ENCODE results near the gene C21orf58.

C21orf58 gene

DNA sequence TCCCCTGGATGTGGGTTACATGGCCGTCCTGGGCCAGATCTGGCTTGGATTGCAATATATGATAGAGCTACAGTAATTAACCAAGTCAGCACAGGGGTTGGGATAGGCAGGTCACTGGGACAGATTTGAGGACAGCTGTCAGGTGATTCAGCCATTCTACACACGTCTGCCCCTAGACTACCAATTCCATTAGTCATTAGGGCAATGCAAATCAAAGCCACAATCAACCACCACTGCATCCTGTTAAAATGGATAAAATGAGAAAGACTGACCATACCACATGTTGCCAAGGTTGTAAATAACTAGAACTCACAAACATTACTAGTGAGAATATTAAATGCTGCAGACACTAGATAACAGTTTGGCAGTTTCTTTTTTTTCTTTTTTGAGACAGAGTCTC, 16.0 kb downstream of the C21orf58 start:
- no peaks in the 10 kb centered on the region for H3K9me3 ChIP-seq (ENCODE audit: insufficient read depth, low read length, severe bottlenecking)
- H3K9ac ChIP-seq (ENCODE audit: low read depth, low read length), result no peak overlapping the region
- H3K79me2 ChIP-seq (ENCODE audit: insufficient read depth, low read length), result peaks cover 11% of the 10 kb centered on the region; the same call in 1 of the 2 replicates
- H3K27ac ChIP-seq (ENCODE audit: low read length), result no peak overlapping the region
- no peaks in the 10 kb centered on the region for H3K4me1 ChIP-seq (ENCODE audit: insufficient read depth, low read length)
- H3K4me3 ChIP-seq (ENCODE audit: low read depth in 1 of 2, low read length in 2 of 2), result no peak overlapping the region
- no peak overlapping the region for H3K4me2 ChIP-seq (ENCODE audit: insufficient read depth, low read length)
- H2AFZ ChIP-seq (ENCODE audit: low read depth, low read length), result no peak overlapping the region
- peaks cover 3% of the 10 kb centered on the region; the same call in 1 of the 2 replicates for H4K20me1 ChIP-seq (ENCODE audit: insufficient read depth, low read length)
- DNase-seq (no peak), ATAC-seq (ENCODE audit: insufficient read depth, low read depth) (no peak)
- H3K36me3 ChIP-seq (ENCODE audit: insufficient read depth, low read length), result peaks cover 79% of the 10 kb centered on the region
- no peak for TF ChIP-seq EZH2 (IDR thresholded peaks at IDR 0.05; ENCODE audit: borderline replicate concordance, low read depth, low read length, severe bottlenecking)
- TF ChIP-seq, protein P1, sequence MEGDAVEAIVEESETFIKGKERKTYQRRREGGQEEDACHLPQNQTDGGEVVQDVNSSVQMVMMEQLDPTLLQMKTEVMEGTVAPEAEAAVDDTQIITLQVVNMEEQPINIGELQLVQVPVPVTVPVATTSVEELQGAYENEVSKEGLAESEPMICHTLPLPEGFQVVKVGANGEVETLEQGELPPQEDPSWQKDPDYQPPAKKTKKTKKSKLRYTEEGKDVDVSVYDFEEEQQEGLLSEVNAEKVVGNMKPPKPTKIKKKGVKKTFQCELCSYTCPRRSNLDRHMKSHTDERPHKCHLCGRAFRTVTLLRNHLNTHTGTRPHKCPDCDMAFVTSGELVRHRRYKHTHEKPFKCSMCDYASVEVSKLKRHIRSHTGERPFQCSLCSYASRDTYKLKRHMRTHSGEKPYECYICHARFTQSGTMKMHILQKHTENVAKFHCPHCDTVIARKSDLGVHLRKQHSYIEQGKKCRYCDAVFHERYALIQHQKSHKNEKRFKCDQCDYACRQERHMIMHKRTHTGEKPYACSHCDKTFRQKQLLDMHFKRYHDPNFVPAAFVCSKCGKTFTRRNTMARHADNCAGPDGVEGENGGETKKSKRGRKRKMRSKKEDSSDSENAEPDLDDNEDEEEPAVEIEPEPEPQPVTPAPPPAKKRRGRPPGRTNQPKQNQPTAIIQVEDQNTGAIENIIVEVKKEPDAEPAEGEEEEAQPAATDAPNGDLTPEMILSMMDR (IDR thresholded peaks at IDR 0.05; ENCODE audit: borderline replicate concordance, extremely low read depth, low read length, poor library complexity, severe bottlenecking), result no peak
- H3K27me3 ChIP-seq (ENCODE audit: insufficient read depth, low read length, poor library complexity), result no peaks in the 10 kb centered on the region

DNA sequence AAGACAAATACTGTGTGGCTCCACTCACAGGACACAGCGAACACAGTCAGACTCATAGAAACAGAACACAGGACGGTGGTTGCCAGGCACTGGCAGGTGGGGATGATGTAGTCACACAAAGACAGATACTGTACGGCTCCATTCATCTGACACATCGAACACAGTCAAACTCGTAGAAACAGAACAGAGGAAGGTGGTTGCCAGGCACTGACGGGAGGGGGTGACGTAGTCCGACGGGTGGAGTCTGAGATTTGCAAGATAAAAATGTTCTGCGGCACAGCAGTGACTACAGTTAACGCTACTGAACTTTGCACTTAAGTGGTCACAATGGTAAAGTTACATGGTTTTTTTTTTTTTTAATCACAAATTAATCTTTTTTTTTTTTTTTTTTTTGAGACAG, 18.7 kb downstream of the C21orf58 start:
- Histone ChIP-seq H3K9ac (ENCODE audit: low read depth, low read length) (no peak overlapping the region), H4K20me1 (ENCODE audit: insufficient read depth, low read length) (peaks cover 11% of the 10 kb centered on the region; the same call in 1 of the 2 replicates), H3K4me1 (ENCODE audit: insufficient read depth, low read length) (no peaks in the 10 kb centered on the region), H3K4me3 (ENCODE audit: low read depth in 1 of 2, low read length in 2 of 2) (no peak overlapping the region), H3K36me3 (ENCODE audit: insufficient read depth, low read length) (peaks cover 82% of the 10 kb centered on the region), H3K79me2 (ENCODE audit: insufficient read depth, low read length) (peaks cover 9% of the 10 kb centered on the region; the same call in 1 of the 2 replicates), H3K4me2 (ENCODE audit: insufficient read depth, low read length) (no peak overlapping the region), H3K9me3 (ENCODE audit: insufficient read depth, low read length, severe bottlenecking) (no peaks in the 10 kb centered on the region), H2AFZ (ENCODE audit: low read depth, low read length) (no peak overlapping the region), H3K27me3 (ENCODE audit: insufficient read depth, low read length, poor library complexity) (no peaks in the 10 kb centered on the region), H3K27ac (ENCODE audit: low read length) (no peak overlapping the region)
- ATAC-seq (ENCODE audit: insufficient read depth, low read depth) (no peak), DNase-seq (no peak)
- TF ChIP-seq, protein P1 (IDR thresholded peaks at IDR 0.05; ENCODE audit: borderline replicate concordance, extremely low read depth, low read length, poor library complexity, severe bottlenecking), result no peak
- no peak for TF ChIP-seq EZH2 (IDR thresholded peaks at IDR 0.05; ENCODE audit: borderline replicate concordance, low read depth, low read length, severe bottlenecking)

DNA sequence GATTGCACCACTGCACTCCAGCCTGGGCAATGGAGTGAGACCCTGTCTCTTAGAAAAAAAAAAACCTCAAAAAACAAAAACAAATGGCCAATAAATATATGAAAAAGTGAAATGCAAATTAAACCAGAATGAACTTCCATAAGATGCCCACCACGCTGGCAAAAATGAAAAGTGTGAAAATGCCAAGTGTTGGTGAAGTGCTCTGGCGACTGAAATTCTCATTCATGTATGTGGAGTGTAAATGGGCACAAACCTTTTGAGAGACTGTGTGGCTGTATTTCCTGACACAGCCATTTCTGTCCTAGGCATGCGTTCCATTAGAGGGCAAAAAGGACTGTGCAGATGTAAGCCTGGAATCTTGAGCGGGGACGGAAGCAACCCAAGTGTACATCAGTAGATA, 19.2 kb downstream of the C21orf58 start:
- TF ChIP-seq, protein P1 (IDR thresholded peaks at IDR 0.05; ENCODE audit: borderline replicate concordance, extremely low read depth, low read length, poor library complexity, severe bottlenecking), result no peak
- TF ChIP-seq EZH2 (IDR thresholded peaks at IDR 0.05; ENCODE audit: borderline replicate concordance, low read depth, low read length, severe bottlenecking), result no peak

More for the DNA sequence above, 19.2 kb downstream of the C21orf58 start:
- H3K27me3 ChIP-seq (ENCODE audit: insufficient read depth, low read length, poor library complexity), result no peaks in the 10 kb centered on the region
- H3K4me1 ChIP-seq (ENCODE audit: insufficient read depth, low read length), result no peaks in the 10 kb centered on the region
- peaks cover 84% of the 10 kb centered on the region for H3K36me3 ChIP-seq (ENCODE audit: insufficient read depth, low read length)
- peaks cover 9% of the 10 kb centered on the region; the same call in 1 of the 2 replicates for H3K79me2 ChIP-seq (ENCODE audit: insufficient read depth, low read length)
- peaks cover 11% of the 10 kb centered on the region; the same call in 1 of the 2 replicates for H4K20me1 ChIP-seq (ENCODE audit: insufficient read depth, low read length)
- no peak overlapping the region for H3K4me3 ChIP-seq (ENCODE audit: low read depth in 1 of 2, low read length in 2 of 2)
- H3K9me3 ChIP-seq (ENCODE audit: insufficient read depth, low read length, severe bottlenecking), result no peaks in the 10 kb centered on the region
- no peak overlapping the region for H3K4me2 ChIP-seq (ENCODE audit: insufficient read depth, low read length)
- H3K9ac ChIP-seq (ENCODE audit: low read depth, low read length), result no peak overlapping the region
- no peak overlapping the region for H2AFZ ChIP-seq (ENCODE audit: low read depth, low read length)
- no peak overlapping the region for H3K27ac ChIP-seq (ENCODE audit: low read length)
- no peak for DNase-seq
- no peak for ATAC-seq (ENCODE audit: insufficient read depth, low read depth)
